Measurements from ENCODE around the gene LTBP2.

LTBP2 gene

DNA sequence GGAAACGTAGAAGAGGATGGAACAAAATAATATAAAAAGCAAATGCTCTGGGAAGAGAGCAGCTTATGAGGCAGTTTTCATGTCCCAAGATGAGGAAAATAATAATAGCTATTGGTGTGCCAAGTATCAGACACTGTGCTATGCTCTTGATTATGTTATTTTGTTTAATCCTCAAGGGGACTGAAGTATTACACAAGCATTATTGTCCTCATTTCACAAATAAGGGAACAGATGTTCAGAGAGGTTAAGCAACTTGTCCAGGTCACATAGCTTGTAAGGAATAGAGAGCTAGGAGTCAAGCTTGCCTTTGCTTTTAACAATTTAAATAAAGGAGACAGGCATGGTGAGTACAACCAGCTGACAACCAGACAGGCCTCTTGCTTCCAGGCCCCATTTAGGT, 26.9 kb upstream of the LTBP2 start:
- DNase-seq, result no peak

DNA sequence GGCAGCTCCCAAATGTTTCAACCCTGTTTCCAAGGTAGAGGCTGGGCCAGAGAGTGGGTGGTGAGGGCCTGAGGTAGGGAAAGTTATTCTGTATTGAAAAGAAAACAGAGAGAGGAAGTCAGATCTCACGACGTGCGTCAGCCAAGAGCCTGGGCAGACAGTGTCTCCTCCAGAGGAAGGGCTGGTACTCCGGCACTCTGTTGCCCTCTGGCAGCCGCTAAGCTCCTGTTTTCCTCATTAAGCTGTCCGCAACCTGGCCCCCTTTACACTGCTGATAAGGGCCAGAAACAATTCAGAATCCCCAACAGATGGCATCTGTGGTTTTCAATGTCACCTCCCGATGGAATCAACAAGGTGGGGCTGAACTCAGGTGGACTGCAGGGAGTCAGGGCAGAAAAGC, 26.0 kb upstream of the LTBP2 start:
- no peak for DNase-seq

DNA sequence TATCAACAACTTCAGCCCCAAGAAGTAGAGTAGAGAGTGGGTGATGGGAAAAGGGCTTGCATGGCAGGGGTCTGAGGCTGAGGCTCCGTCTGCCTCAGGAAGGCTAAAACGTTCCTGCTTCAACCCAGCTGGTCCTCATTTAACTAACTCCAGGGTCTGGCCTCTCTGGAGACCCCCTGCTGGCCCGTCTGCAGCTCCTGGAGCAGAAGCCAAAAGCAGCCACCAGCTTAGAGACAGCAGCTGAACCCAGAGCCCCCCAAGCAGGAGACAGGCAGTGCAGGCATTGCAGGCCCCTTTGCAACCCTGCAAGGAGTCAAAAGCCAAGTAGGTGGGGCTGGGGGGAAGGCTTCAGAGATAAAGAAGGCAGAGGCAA, 25.1 kb upstream of the LTBP2 start:
- no peak for DNase-seq

DNA sequence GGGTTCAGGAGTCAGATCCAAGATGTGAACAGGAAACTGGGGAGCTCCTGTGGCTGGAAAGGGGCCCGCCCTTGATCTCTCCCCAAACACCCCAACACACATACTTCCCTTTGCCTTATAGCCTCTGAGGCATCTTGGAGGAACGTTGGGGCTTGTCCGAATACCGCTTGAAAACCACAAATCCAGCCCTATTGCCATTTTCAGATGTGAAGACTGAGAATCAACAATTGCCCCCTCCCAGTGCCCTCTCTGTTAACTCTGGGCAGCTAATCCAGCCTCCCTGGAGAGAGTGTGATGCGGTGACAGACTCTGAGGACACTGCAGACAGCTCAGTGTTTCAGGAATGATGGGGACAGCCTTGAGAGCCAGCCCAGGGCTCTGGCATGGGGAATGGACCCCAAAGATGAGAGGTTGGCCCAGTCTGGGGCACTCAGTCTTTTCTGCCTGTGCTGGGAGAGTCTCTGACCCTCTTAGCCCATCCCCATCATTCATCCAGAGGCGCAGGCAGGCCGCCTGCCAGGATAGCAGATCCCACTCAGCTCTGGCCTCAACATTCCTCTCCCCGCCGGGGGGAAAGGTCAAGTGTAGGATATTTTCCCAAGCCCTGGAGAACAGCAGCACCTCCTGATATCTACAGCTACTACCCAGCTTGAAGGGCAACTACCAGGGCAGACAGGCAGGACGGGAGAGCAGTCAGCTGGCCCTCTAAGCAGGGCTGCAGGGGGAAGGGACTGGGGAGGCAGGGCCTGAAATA, 24.6 kb upstream of the LTBP2 start:
- DNase-seq, result no peak

DNA sequence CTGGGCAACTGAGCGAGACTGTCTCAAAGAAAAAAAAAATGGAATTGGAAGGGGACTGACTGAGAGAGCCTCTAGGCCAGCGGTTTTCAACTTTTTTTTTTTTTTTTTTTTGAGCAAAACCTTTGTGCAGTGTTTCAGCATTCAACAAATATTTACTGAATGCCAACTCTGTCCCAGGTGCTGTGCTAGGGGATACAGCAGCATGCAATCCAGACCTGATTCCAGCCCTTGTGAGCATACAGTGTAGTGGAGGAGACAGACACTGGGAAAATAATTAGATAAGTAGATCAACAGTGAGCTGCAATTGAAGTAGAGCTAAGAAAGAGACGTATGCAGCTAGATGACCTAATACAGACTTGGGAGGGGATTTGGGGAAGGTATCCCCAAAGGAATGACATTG, 23.8 kb upstream of the LTBP2 start:
- no peak for DNase-seq

DNA sequence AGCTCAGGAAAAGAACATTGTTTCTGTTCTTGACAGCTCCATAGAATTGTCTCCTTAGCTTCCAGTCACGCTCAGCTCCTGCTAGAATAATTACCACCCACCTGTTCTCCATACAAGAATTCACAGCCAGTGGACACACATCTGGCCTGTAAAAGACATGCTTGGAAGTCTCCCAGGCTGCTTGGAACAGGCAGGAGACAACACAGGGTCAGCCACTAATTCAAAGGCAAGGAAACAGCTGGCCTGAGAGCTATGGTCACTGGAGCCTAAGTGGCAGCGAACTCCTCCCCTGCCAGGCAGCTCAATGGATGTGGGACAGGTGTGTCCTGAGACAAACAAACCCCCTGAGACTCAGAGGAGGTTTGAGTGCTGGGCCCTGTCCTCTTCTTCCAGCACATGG, 22.9 kb upstream of the LTBP2 start:
- no peak for DNase-seq

DNA sequence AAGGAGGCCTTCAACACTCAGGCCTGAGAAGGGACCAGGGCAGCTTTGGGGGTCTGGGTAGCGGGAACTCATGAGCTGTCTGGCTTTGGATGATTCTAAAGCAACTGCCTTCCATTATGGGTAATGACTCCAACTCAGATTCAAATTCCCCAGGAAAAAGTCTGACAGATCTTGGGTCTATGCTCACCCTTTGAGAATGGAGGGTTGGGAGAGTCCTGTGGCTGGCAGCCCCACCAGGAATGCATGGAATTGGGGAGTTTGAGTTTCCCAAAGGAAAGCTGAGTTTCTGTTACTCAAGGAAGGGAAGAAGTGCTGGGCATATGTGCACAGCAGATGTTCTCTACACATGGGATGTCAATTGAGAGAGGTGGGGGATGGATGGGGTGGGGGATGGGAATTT, 22.4 kb upstream of the LTBP2 start:
- no peak for DNase-seq

DNA sequence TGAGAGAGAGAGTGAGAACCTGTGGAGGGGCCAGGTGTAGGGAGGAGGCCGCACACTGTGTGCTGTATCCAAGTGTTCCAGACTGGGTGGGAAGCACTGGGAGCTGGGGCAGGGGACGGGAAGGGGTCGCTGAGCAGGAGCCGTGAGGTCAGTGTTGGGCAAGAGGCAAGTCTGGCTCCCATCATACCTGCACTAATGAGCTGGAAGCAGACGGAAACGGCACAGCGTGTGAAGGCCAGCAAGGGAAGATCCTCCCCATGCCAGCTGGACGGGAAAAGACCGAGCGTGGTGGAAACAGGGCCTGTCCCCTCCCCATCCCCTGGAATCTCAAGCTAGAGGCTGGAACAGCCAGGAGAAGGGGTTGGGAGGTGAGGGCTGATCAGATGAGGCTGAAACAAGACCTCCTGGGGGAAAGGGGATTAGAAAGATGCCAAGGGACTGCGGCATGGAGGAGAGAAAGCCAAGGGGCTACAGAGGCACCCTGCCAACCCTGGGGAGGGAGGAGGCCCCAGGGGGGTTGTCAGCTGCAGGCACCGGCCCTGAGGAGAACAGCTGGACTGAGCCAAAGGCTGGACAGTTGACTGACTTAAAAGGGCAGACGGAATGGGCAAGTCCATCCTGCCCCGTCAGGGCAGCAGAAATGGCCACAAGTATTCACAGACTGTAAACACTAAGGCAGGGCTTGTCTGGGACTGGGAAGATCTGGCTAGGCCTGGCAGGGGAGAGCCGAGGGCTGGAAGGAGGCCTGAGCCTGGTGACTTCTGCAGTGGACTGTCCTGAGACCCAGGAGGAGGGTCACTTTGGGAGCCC, 19.0 kb upstream of the LTBP2 start:
- DNase-seq, result no peak

DNA sequence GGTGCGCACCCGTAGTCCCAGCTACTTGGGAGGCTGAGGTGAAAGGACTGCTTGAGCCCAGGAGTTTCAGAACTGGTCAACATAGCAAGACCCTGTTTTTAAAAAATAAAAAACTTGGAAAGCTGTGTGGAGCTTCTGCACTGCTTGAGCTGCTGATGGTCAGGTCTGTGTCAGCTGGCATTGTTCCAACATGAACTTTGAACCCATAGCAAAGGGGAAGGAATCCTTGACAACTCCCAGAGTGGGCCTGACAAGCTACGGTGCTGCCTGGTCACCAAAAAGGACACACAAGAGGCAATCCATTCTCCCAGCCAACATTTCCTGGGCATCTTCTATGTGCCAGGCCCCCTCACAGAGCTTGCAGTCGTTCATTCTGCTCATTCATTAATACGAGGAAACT, 16.4 kb upstream of the LTBP2 start:
- DNase-seq, result no peak

DNA sequence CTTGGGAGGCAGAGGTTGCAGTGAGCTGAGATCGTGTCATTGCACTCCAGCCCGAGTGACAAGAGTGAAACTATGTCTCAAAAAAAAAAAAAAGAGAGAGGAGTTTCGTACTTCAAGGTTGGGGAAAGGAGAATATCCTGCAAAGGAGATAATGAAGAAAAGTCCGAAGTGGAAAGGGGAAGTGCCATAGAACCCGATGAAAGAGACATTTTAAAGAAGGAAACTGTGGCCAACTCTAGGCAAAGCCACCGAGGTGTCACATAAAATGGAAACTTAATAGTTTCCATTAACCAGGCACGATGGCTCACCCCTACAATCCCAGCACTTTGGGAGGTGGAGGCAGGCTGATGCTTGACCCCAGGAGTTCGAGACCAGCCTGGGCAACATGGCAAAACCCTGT, 15.0 kb upstream of the LTBP2 start:
- DNase-seq, result no peak

DNA sequence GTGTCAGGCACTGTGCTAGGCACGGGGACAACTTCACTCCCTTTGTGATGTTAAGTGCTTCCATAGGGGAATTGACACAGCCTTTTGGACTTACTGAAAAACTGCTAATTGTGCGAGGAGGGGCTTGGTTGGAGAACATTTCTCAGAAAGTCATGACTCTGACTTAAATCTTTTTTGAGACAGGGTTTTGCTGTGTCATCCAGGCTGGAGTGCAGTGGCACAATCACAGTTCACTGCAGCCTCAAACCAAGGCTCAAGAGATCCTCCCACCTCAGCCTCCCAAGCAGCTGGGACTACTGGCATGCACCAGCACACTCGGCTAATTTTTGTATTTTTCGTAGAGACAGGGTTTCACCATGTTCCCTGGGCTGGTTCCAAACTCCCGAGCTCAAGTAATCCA, 10.2 kb upstream of the LTBP2 start:
- DNase-seq, result no peak

DNA sequence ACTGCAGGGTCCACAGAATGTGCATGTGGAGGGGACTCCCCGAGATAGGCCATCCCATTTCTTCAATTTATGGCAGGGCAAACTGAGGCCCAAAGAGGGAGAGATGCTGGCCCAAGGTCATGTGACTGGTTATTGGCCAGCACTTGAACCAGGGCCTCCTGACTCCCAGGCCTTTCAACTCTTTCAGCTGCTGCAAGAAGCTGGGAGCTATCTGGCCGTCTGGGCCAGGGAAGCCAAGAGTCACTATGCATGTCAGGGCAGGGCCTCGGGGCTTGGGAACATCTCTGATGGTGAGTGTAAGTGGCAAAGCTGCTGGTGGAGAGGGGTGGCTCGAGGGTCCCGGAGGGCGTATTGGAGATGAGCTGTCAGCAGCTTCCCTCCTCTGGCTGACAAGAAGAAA, 9.5 kb upstream of the LTBP2 start:
- DNase-seq, result no peak

DNA sequence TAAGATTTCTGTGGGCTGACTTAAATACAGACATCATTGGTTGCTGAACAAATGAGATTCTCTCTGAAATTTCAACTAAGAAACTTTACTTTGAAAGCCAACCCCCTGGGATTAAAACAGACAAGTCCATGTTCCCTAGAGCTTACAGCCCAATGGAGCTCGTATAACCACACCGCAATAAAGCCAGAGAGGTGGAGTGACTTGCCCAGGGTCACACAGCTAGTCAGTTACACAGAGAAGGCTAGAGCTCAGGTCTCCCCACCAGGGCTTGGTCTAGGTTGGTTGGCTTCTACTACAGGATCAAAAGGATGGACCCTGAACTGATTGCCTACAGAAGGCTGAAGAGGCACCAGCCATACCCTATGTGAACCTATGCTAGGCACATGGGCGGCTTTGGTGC, 8.9 kb upstream of the LTBP2 start:
- no peak for DNase-seq

DNA sequence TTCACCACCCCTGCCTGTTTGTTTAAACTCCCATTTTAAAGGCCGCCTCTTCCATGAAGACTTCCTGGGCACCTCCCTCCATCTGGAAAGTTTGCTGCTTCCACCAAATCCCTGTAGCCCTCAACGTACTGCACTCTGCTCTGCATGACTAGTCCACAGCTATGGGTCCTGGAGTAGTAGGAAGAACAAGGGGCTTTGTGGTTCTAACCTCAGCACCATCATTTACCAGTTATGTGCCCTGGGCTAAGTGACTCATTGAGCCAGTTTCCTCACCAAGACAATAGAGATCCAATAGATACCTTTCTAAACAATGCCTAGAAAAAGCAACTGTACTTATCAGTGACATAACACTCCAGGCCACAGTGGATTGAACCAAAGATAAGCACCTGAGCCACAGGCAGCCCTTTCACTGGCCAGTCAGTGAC, 8.5 kb upstream of the LTBP2 start:
- no peak for DNase-seq

DNA sequence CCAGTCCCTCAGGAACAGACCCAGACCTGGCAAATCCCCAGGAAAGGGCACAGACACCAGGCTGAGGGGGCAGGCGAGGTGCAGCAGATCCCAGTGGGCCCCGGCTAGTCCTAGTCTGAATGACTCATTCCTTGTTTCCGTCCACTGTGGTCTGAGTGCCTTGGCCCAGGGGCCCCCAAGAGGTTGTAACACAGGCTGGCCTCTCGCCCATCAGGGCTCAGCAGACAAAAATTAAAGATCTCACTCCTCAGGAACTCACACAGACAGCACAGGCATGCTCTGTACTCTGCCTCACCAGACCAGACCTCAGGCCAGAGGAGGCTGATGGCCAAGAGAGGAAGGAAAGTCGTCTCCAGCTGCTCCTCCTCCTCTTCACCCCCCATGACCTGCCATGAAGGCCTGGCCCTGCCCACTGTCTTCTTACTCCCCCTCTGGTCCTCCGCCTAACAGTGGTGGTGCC, 7.7 kb upstream of the LTBP2 start:
- peak in 1 of 56 donors; percentile 15 for DNase-seq

DNA sequence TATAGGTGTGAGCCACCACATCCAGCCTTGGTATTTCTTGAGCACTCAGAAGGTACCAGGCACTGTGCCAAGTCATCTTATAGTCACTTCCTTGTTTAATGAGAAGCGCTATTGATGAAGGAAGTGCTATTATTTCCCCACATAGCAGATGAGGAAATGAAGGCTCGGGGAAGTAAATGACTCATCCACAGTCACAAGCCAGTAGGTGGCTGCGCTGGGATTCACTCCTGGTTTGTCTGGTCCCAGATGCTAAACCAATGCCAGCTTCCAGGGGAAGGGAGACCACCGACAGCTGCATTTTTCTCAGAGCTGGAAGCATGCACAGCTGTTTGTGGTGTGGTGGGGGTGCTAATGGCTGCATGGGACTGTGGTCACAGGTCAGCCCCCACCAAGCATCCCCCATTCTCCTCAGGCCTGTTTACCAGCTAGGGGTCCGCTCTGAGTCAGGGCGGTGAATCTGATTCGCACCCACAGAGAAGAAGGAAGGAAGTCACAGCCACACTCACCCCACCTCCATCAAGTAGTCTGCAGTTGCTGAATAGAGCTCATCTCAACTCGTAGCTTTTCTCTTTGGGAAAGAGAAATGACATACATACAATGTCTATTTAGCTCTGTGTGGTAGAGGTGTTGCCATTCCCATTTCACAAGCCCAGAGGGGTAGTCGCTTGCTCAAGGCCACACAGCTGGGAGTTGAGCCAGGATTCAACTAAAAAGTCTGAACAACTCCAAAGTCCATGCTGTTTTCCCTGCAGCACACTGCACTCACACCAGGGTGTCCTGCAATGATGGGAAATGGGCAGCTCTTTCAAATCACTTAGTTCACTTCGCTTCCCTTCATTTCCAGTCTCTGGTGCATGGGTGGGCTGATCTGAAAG, 6.3 kb upstream of the LTBP2 start:
- no peak for DNase-seq

DNA sequence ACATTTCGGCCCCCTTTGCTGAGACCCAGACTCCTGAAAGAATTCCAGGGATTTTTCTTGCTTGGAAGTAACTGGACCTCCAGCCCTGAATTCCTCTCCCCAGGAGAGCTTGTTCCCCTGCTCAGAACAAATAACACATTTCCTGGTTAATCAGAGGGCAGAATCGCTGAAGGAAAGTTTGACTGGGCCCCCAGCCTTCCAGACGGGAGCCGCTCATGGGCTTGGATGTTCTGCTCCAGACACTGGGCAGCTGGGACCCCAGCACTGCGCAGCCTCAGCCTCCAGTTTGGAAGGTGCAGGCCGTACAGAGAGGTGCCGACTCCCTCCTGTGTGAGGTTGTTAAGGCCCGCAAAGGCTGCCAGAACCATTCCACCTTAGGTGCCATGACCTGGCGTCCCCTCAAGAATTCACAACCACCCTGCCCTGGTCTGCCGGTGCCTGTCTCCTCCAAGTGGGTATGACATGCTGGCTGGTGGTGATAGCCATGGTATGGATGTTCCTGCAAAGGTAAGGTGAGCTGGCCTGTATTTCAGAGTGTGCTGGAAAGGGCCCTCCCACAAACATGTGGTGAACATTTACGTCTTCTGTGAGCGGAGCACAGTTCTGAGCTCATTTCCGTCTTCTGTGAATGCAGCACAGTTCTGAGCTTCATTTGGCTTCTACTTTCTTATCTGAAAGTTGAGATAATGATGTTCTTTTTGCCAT, 5.1 kb upstream of the LTBP2 start:
- DNase-seq, result no peak

DNA sequence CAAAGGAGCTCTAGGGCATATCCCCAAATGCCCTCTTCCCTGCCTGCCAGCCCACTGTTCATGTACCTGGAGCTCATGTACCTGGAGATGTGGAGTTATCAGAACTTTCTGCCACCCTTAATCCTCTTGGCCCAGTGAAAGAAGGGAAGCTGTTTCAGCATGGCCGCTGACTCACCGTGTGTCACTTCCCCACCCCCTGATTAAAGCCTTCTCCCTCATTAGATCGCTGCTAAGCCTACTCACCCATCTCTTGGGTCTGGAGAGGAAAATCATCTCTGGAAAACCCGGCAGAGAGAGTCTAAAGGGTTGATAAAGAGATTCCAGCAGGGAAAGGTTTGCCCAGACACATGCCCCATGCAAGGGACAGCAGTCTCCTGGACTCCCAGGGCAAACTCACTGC, 4.5 kb upstream of the LTBP2 start:
- DNase-seq, result no peak

DNA sequence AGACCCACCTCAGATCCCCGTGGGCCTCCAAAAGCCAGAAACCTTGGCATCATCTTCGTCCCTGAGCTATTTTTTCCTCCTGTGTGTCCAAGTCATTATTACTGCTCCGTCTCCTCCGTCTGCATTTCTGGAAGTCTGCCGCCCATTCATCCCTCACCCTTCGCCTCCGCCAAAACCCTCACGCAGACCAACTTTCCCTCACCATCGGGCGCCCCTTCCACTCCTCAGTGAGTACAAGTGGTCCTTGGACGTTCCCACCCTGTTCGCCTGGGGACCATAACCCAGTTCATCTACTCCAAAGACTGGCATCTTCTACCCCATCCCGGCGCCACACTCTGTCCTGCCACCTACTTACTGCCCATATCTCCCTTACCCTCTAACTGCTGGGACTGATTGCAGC, 3.7 kb upstream of the LTBP2 start:
- DNase-seq, result no peak

DNA sequence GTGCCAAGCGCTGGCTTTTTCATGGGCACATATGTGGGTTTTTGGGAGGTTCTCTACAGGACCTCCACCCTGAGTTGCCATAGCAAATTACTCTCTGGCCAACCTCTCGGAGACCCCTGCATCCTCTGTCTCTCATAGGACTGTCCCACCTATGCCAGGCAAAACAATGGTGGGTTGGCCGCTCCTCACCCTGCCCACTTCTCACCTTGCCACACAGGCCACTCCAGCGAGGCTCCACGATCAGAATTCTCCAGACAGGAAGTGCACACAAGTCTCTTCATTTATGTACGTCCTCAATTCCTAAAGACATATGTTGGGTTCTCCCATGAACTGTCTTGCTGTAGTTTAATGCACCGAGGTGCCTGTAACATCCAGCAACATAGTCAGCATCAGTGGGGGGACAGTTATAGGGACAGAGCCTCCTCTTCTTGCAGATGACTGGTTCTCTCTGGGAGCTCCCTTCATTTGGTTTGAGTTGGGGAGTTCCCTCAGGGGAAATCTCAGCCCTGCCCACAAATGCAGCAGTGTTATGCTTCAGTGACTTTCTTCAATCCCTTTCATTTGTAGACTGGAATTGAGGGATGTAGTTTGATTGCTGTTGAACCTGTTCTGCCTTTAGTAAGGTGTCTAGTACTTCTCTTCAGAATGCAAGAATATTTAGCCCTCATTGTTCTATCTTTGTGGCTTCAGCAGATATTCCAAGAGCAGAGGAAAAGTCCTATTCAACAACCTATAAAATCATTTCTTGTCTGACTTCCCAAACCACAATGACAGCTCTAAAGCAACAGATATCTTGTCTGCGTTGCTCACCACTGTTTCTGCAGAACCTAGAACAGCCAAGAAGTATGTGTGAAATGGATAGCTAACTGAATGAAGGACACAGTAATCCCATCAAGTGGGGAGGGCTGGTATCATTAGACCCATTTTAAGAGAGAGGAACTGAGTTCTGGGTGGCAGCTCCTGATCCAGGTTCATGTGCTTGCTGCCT, 2.8 kb upstream of the LTBP2 start:
- DNase-seq, result no peak
